Inflammatory macrophage treated with lipopolysaccharide for 1 hour (primary cell): Measurements from ENCODE around the gene MKNK1.

Experiments used
- DNase-seq, 2 donors: peaks; one replicate each; pipeline ENCODE4 v3.0.0-alpha.2; 2020 to 2022

The MKNK1 gene

GRCh38 chr1:46595127-46595526 is 8.9 kb downstream of the MKNK1 start:
- DNase-seq = peak; percentile 95 to 96

DNA sequence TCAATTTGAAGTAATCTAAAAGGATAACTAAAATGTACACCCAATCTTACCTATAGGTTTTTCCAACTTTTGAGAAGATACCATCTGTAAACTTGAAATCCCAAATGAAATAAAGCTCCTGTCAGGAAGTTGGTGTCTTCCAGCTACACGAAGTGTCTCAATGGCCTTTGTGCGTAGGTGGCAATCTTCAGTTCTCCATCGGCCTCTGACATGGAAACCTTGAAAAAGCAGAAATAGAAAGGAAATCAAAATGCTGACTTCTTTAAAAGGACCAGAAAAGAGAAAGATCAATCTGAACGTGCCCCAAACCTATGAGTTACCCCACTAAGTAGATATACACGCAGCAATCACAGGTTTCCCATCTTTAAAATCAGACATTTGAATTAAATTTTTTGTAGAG is 10.0 kb downstream of the MKNK1 start:
- DNase-seq = peak; percentile 92 to 93

GRCh38 chr1:46592823-46593222 is 11.2 kb downstream of the MKNK1 start:
- DNase-seq = peak in 1 of 2 donors; percentile 41

DNA sequence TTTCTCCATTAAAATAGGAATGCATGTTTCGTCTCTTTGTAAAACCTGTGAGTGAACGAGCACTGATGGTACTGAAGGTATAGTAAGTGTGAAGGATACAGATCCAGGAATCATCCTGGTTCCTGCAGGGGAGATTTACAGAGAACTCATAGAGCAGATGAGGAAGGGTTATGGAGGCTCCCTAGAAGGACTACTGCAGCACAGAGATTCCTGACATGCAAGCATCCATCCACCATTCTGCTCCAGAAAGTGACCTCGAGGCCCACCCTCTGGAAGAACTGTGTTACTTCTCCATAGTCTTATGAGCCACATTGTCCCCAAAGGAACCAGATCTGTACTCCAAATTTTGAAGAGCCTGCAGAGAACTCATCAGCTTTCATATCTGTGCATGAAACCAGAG is 14.5 kb downstream of the MKNK1 start:
- no peak for DNase-seq

DNA sequence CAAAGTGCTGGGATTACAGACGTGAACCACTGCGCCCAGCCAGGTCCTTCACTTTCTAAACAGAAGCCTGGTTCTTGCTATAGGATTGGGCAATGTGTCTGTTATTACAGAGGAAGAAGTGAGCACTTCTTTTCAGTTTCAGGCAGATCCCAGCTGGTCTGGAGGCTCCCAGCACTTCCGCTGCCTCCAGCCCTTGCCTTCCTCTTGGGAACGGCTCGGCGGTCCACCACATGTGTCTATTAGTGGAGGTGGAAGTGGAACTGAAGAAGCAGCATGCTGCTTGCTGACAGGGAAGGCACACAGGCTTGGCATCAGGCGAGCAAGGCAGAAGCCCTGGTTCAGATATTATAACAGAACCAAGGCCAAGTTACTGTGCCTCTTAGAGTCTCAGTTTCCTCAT is 17.0 kb downstream of the MKNK1 start:
- peak; percentile 69 to 93 for DNase-seq

GRCh38 chr1:46585312-46585938 is 18.6 kb downstream of the MKNK1 start:
- no peak for DNase-seq

DNA sequence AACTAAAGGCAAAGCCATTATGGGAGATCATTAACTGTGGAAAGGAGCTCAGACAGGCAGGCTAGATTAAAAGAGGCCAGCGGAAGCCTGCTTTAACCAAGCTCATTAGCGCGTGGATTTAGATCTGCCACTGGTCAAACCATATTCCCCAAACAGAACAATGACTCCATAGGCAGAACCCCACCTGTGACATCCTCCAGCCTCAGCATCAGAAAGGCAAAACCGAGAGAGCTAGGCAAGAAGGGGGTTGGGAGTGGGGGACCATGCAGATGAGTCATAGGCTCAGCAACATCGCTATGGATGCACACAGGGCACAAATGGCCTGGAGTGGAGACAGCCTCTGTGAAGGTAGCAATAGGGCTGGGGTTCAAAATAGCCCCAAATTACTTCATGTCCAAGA is 20.6 kb downstream of the MKNK1 start:
- no peak for DNase-seq

- no peak for DNase-seq
Observed at GRCh38 chr1:46582972-46583371, 21.1 kb downstream of the MKNK1 start.

GRCh38 chr1:46581681-46582455 is 22.2 kb downstream of the MKNK1 start:
- DNase-seq = peak; percentile 65 to 84

GRCh38 chr1:46580140-46580903 is 23.7 kb downstream of the MKNK1 start:
- DNase-seq = peak in 1 of 2 donors; percentile 53

GRCh38 chr1:46577671-46578070 is 26.4 kb downstream of the MKNK1 start:
- no peak for DNase-seq

DNA sequence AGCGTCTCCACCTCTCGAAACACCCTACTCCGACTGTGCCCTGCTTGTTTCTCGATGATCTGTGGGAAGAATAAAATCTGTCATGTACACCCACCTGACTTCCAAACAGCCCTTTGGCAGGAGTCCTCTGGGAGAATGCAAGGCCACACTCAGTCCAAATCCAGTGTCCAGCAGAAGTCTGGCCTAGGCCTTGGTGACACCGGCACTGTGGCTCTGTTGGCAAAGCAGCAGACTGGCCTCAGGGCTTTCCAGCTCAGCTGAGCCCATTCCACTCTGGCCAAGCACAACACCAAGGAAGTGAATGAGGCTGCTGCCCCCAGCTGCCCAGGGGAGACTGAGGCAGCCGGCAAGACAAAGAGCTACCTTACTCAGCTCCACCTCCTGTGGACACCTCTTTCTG is 27.5 kb downstream of the MKNK1 start:
- no peak for DNase-seq

DNA sequence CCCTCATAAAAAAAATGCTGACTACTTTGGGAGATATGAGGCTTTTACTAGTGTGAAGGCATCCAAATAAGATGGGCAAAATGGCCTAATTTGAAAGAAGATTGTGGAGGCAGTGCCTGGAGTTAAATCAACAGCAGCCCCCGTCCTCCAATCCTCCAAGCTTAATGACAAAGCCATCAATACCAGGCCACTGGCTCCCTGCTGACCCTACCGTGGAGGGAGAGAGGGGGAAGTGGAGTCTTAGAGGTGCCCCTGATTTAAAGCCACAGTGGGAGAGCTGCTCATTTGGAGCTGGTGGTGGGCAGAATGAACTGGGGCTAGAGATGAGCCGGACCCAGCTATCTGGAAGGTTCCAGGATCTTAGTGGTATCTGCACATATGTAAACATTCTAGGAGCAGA is 28.3 kb downstream of the MKNK1 start:
- no peak for DNase-seq

- no peak for DNase-seq
Observed at GRCh38 chr1:46575300-46575699, 28.8 kb downstream of the MKNK1 start.

GRCh38 chr1:46571691-46572225 is 32.3 kb downstream of the MKNK1 start:
- DNase-seq = no peak

DNA sequence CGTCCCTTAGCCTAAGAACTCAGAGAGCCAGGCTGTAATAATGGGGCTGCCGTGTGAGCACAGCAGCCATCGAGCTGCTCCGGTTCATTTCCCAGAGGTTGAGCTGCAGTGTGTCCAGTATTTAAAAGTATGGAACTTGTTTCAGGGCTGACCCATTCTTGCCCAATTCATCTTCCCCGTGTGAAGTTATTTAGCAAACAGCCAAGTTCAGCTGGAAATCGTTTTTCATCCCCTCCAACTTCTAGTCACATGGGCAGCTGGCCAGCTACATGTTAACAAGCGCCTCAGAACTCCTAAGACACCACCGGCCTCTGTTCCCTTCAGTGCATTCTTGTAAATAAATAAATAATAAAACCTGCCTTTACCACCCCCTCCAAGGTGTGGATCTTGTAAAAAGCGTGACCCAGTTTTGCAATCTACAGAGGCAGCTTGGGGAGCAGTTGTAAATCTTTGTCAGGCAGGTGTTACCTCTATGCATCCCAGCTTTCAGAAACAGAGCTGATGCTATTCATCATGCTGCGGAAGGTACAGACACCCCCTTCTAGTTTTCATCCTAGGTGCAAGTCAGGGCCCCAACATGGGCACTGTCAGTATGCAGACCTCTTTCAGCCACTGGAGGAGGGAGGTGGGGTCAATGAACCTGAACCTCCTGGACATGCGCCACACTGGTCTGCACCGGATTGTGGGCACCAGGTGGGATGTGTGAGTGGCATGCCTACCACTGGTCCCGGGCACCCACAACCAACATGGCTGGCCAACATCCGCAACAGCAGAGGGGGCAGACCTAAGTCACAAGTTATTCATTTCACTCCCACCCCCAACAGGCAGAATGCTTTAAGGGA is 34.0 kb downstream of the MKNK1 start:
- no peak for DNase-seq

- DNase-seq = no peak
Observed at GRCh38 chr1:46569116-46569515, 35.0 kb downstream of the MKNK1 start.

DNA sequence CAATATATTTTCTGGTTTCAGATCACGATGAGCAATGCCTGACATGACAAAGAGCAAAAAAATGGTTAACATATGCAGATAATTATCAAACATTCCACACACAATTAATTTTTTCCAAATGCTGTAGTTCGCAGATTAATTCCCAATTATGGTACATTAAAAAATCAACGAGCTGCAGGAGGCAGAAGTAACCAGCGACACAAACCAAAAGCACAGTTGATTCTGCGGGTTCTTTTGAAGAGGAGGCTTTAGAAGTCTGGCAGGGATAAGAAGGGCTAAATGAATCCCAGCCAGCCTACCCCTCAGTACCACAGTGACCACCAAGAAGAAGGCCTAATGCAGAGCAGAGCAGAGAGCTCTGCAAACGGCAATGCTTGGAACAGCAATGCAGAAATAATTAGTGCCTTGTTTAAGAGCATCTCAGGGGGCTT is 35.6 kb downstream of the MKNK1 start:
- DNase-seq = no peak

GRCh38 chr1:46563341-46563740 is 40.7 kb downstream of the MKNK1 start:
- no peak for DNase-seq

DNA sequence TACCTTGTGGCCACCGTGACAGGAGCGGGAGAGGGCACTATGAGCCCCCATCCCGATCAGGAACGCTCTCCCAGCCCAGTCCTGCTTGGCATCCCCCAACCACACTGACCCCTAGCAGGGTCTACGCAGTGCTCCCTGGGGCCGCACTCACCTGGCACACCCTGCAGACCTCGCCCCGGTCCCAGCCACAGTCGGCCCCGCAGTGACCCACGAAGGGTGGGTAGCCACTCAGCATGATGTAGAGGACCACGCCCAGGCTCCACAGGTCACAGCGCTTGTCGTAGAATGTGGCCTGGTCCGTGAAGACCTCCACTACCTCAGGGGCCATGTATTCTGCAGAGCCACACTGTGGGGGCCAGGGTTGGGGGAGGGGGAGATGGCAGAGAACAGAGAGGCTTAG is 41.6 kb downstream of the MKNK1 start:
- DNase-seq = no peak

- no peak for DNase-seq
Observed at GRCh38 chr1:46558966-46559365, 45.1 kb downstream of the MKNK1 start.

DNA sequence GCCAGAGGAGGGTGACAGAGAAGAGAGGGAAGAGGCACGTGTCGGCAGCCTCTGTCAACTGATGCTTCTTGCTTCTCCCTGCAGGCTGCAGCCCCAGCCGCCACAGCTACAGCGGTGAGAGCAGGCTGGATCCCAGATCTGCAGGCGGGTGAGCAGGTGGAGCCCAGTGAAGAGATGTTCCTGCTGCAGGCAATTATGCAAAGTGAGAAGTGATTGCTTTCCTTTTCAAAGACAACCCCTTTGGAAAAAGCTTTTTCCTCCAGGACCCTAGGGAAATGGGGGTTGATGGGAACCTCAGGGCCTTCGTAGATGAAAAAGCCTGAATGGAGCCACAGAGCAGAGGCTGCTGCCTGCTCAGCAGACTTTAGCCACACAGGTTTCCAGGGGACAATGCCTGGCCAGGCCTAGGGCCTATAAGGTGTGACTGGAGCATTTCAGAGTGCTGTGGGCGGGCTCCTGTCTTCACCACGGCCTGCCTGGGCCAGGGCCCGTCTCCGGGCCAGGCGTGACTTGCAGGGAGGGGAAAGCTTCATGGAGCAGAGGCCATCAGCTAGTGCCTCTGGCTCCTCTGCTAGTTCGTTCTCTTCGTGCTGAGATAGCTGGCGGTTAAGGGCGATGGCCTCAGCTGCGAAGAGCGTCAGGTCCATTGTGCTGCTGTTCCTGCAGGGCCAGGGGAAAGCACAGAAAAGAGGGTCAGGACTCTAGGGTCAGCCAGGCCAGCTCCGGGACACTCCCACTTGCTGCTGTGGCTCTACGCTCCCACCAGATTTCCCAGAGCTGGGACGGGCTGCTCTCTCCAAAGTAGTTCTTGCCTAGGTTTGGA is 45.7 kb downstream of the MKNK1 start:
- DNase-seq = no peak
